Activated T-cell treated with anti-CD3 and anti-CD28 coated beads for 24 hours (primary cell): ENCODE data around the gene PLEKHM3.

Source experiments
- DNase-seq: peaks from one replicate; pipeline ENCODE4 v3.0.0-alpha.2; 2020; ENCODE audit warnings: low read depth

Gene PLEKHM3

GRCh38 chr2:207854484-207855440, 170.6 kb downstream of the PLEKHM3 start:
- no peak for DNase-seq

DNA sequence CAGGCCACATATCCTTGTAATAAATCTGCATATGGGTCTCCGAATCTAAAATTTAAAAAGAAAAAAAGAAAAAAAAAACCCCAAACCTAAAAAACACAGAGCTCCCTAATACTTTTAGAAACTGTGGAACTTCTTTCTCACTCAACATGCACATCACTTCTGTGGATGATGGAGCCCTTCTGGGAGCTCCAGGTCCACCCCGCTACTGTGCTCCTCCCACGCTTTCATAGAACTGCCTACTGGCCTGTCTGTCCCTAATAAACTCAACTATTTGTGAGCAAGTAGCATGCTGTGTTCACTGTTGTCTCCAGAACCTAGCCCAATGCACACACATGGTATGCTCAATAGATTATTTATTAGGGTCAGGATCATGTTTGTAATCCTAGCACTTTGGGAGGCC, 172.5 kb downstream of the PLEKHM3 start:
- DNase-seq = no peak

DNA sequence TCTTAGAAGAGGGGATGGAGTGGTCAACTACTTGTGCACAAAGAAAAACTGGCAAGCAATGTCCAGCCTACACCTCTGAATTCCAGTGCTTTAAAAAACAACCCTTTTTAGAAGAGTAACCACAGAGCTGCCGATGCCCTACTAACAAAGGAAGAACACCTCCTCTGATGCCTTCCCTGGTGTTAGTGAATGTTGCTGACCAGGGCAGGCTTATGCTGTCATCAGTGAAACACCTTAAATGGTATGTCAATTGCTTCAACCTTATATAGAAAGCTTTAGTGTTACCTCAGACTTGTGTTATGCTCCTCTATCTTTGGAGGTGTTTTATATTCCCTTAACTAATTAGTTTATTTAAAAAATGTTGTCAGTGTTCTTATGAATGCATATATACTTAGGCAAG, 175.9 kb downstream of the PLEKHM3 start:
- DNase-seq = no peak

GRCh38 chr2:207848545-207848928, 176.8 kb downstream of the PLEKHM3 start:
- no peak for DNase-seq

DNA sequence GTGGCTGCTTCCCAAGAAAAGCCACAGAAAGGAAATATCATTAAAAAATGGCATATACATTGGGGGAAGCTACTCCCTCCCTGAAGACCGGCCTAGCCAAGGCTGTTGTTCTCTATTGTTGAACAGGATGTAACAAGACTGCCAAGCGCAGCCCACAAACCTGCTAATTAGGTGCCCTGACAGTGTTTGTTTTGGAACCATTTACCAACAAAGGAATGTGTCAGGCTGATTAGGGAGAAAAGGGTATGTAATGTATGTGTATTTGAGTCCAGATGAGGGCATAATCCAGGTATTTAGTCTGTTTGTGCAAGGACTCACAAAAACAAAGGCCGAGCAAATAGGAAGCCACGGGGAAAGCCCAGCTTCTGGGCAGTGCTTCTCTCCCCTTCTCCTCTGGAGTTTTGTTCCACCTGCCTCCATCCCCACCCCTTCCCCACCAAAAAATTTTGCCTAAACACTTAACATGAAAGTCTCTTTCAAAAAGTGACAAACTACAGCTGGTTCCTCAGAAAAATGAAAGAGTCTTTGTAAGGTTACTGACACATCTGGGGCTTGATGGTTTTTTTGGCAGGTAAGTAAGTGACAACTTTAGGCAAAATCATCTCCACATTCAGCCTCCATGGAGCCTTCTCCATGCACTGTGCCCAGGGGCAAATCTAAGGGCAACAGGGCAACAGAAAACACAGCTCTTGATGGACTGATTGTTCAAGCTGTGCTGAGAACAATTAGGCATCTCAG, 177.4 kb downstream of the PLEKHM3 start:
- DNase-seq = no peak

DNA sequence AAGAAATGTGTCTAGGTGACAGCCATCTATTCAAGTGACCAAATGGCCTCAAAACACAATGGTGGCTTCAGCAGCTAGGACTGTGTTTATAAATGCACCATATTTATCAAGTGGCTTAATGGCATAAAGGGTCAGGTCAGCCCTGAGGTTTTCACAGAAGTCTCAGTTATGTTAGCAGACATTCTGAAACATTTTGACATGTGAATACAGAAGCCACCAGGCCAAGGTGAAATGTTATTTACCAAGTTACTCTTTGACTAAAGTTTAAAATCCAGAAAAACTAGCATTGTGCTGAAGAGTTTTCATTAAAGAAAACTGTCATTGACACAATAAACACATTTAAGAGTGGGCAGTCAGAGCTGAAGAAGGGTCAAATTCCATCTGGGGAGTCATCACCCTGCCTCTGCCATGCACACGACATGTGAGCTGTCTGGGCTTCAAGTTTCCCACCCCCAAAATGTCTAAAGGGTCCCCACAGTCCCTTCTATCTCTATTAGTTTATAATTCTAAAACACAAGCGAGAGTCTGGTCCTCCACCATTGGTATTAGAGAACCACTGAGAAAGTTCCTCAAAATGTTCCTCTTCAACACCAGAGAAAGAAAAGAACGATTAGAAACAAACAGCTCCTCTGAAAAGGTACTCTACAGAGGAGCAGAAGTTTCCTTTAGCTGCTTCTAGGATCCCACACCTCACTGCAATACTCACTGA, 178.1 kb downstream of the PLEKHM3 start:
- no peak for DNase-seq

DNA sequence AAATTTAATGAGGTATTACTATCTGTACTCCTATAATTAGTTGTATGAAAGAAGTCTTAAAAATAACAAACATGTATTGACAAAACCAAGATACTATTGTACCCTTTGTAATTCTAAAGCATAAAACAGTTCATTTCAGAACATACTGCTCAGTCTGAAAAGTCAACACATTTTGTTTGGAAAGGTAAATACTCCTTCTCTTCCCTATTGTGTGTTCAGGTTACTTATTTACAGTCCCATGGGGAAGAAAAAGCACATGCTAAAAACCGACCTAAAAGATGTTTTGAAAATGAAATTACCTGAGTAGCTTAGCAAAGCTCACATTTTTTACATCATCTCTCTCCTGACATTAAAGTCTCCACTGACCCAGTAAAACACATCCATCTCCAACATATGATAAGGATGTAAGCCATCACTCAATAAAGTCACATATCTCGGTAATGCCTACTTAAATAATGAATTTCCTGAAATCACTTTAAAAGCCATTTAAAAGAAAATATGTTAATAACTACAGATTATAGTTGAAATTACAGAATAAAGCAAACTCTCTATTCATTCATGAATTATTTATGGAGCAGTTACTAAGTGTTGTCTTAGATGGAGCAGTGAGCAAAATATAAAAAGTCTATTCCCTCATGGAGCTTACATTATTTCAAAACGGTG, 180.0 kb downstream of the PLEKHM3 start:
- no peak for DNase-seq

- no peak for DNase-seq
Measured at GRCh38 chr2:207844648-207845047, 180.7 kb downstream of the PLEKHM3 start.

- DNase-seq = no peak
Measured at GRCh38 chr2:207840101-207840500, 185.2 kb downstream of the PLEKHM3 start.

GRCh38 chr2:207839575-207839974, 185.8 kb downstream of the PLEKHM3 start:
- no peak for DNase-seq

GRCh38 chr2:207839028-207839427, 186.3 kb downstream of the PLEKHM3 start:
- DNase-seq = no peak

DNA sequence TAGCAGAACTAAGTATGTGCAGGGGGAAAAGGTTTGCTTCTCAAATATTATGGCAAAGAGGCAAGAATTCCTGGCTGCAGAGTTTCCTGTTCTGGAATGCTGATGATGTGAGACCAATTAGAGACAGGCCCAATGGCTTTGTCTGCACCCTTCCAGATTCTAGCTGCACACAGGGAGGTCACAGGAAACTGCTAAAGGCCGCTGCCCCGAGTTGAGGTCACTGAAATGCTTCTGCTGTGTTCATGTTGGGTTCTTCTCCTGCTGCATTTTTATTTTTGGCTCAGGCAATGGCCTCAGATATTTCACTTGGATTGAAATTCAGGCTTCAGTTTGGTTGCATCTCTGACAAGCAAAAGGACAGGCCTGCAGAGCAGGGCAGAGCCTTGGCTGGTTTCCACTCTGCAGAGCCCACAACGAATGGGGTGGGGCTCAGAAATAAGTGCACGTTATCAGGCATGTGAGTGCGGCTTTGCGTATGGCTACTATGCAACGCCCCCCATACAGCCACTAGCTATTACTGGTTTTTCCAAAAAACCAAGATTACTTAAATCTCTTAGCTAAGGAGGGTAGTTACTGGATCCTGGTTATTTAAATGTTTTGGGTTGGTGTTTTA, 188.7 kb downstream of the PLEKHM3 start:
- no peak for DNase-seq

DNA sequence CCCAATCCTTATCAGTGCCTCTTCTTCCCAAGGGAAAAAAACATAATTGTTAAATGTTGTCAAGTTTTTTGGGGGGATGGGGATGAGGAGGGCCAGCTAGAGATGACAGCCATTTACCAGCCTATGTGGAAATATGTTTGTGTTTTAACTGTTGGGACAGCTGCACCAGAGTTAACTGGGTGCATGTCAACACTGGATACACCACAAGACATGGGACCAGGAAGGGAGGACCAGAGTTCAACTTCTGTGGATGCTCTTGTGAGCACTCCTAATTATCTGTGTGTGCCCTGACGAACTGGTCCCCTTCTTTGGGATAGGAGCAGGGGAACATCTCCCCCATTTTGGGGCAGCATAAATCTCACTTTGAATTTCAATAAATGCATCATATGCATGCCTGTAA, 189.5 kb downstream of the PLEKHM3 start:
- DNase-seq = no peak

GRCh38 chr2:207833251-207833751, 192.0 kb downstream of the PLEKHM3 start:
- no peak for DNase-seq

- no peak for DNase-seq
Measured at GRCh38 chr2:207831584-207832248, 193.6 kb downstream of the PLEKHM3 start.

DNA sequence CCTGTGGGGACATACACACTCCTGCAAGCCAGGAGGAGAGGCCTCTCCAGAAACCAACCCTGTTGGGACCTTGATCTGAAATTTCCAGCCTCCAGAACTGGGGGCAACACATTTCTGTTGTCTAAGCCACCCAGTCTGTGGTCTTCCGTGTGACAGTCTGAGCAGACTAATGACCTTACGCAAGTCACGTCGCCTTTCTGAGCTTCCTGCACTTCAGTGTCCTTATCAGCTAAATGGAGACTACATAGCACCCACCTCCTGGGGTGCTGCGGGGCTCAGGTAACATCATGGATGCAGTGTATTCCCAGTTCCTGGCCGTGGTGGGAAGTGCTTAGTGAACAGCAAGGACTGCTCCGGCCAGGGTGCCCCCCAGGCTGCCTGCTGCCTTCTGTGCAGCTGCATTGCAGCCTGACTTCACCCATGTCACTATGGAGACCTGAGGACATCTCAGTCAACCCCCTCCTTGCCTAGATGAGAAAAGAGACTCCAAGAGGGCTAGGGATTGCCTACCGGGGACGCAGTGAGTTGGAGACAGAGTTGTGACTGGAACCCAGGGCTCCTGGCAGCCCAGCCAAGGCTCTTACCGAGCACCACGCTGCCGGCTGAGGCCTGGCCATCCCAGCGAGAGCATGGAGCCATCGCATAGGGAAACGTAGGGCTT, 194.4 kb downstream of the PLEKHM3 start:
- DNase-seq = no peak

- DNase-seq = no peak
Measured at GRCh38 chr2:207828361-207829057, 196.8 kb downstream of the PLEKHM3 start.

- DNase-seq = no peak
Measured at GRCh38 chr2:207825978-207826377, 199.3 kb downstream of the PLEKHM3 start.
